ENCODE measurements around the gene PLCB1. TPM values are rescaled to one million over a fixed set of nuclear protein-coding genes. Genes with fewer than 3 reads are reported as not detected.
"Not testable (repeated sequence)": the region's sequence is repeated elsewhere in the genome, so short reads cannot be mapped to it uniquely, and the experiment has no call there.

PLCB1 gene
- total RNA-seq, 2 donors from 2014 or later, result 3.2 to 3.4 TPM

GRCh38 chr20:8616792-8617191 is 484.7 kb downstream of the PLCB1 start:
- Mint-ChIP-seq H3K27me3 (ENCODE audit: low read depth) (no peaks in the 10 kb centered on the region), H3K36me3 (ENCODE audit: insufficient read depth in 2 of 2) (no peaks in the 10 kb centered on the region), H3K4me3 (no peak overlapping the region), H3K4me1 (ENCODE audit: low read depth) (no peaks in the 10 kb centered on the region), H3K9me3 (no peaks in the 10 kb centered on the region), H3K27ac (no peak overlapping the region)
- ATAC-seq (replicated peaks in 1 of 2), result no peak
- no peak for DNase-seq

GRCh38 chr20:8621001-8621400 is 488.9 kb downstream of the PLCB1 start:
- ATAC-seq (replicated peaks in 1 of 2) (no peak), DNase-seq (no peak)
- no peaks in the 10 kb centered on the region for H3K36me3 Mint-ChIP-seq (ENCODE audit: insufficient read depth in 2 of 2)
- no peaks in the 10 kb centered on the region for H3K27me3 Mint-ChIP-seq (ENCODE audit: low read depth)
- no peak overlapping the region for H3K27ac Mint-ChIP-seq
- no peaks in the 10 kb centered on the region for H3K4me1 Mint-ChIP-seq (ENCODE audit: low read depth)
- no peak overlapping the region for H3K4me3 Mint-ChIP-seq
- no peaks in the 10 kb centered on the region for H3K9me3 Mint-ChIP-seq

GRCh38 chr20:8624046-8624445 is 492.0 kb downstream of the PLCB1 start:
- DNase-seq (no peak), ATAC-seq (replicated peaks in 1 of 2) (no peak)
- Mint-ChIP-seq H3K9me3 (no peaks in the 10 kb centered on the region), H3K4me1 (ENCODE audit: low read depth) (no peaks in the 10 kb centered on the region), H3K36me3 (ENCODE audit: insufficient read depth in 2 of 2) (no peaks in the 10 kb centered on the region), H3K27ac (no peak overlapping the region), H3K27me3 (ENCODE audit: low read depth) (no peaks in the 10 kb centered on the region), H3K4me3 (no peak overlapping the region)

- no peak for DNase-seq
- H3K4me3 Mint-ChIP-seq, result no peak overlapping the region
- no peak overlapping the region for H3K27ac Mint-ChIP-seq
- H3K27me3 Mint-ChIP-seq (ENCODE audit: low read depth), result no peaks in the 10 kb centered on the region
- no peaks in the 10 kb centered on the region for H3K36me3 Mint-ChIP-seq (ENCODE audit: insufficient read depth in 2 of 2)
- no peaks in the 10 kb centered on the region for H3K4me1 Mint-ChIP-seq (ENCODE audit: low read depth)
- no peaks in the 10 kb centered on the region for H3K9me3 Mint-ChIP-seq
- no peak for ATAC-seq (replicated peaks in 1 of 2)
These were observed 492.6 kb downstream of the PLCB1 start for GRCh38 chr20:8624616-8625015.

GRCh38 chr20:8627340-8628004 is 495.4 kb downstream of the PLCB1 start:
- H3K9me3 Mint-ChIP-seq, result peaks cover 2% of the 10 kb centered on the region in 2 donors
- H3K4me3 Mint-ChIP-seq, result no peak overlapping the region
- H3K36me3 Mint-ChIP-seq (ENCODE audit: insufficient read depth in 2 of 2), result no peaks in the 10 kb centered on the region
- H3K27ac Mint-ChIP-seq, result no peak overlapping the region
- no peaks in the 10 kb centered on the region for H3K27me3 Mint-ChIP-seq (ENCODE audit: low read depth)
- DNase-seq (no peak), ATAC-seq (replicated peaks in 1 of 2) (no peak)
- H3K4me1 Mint-ChIP-seq (ENCODE audit: low read depth), result no peaks in the 10 kb centered on the region

GRCh38 chr20:8631271-8631670 is 499.2 kb downstream of the PLCB1 start:
- no peaks in the 10 kb centered on the region for H3K36me3 Mint-ChIP-seq (ENCODE audit: insufficient read depth in 2 of 2)
- no peak overlapping the region for H3K27ac Mint-ChIP-seq
- ATAC-seq (replicated peaks in 1 of 2), result no peak
- no peak for DNase-seq
- no peaks in the 10 kb centered on the region for H3K27me3 Mint-ChIP-seq (ENCODE audit: low read depth)
- peaks cover 4 to 7% of the 10 kb centered on the region in 2 donors for H3K9me3 Mint-ChIP-seq
- no peak overlapping the region for H3K4me3 Mint-ChIP-seq
- no peaks in the 10 kb centered on the region for H3K4me1 Mint-ChIP-seq (ENCODE audit: low read depth)

- no peaks in the 10 kb centered on the region for H3K36me3 Mint-ChIP-seq (ENCODE audit: insufficient read depth in 2 of 2)
- no peaks in the 10 kb centered on the region for H3K4me1 Mint-ChIP-seq (ENCODE audit: low read depth)
- DNase-seq (no peak), ATAC-seq (replicated peaks in 1 of 2) (no peak)
- H3K4me3 Mint-ChIP-seq, result no peak overlapping the region
- H3K9me3 Mint-ChIP-seq, result peaks cover 4 to 7% of the 10 kb centered on the region in 2 donors
- no peak overlapping the region for H3K27ac Mint-ChIP-seq
- H3K27me3 Mint-ChIP-seq (ENCODE audit: low read depth), result no peaks in the 10 kb centered on the region
These were observed 501.3 kb downstream of the PLCB1 start for GRCh38 chr20:8633366-8633765.

GRCh38 chr20:8635048-8635572 is 503.0 kb downstream of the PLCB1 start:
- no peak overlapping the region for H3K4me3 Mint-ChIP-seq
- no peaks in the 10 kb centered on the region for H3K4me1 Mint-ChIP-seq (ENCODE audit: low read depth)
- DNase-seq, result no peak
- H3K36me3 Mint-ChIP-seq (ENCODE audit: insufficient read depth in 2 of 2), result no peaks in the 10 kb centered on the region
- no peaks in the 10 kb centered on the region for H3K27me3 Mint-ChIP-seq (ENCODE audit: low read depth)
- ATAC-seq (replicated peaks in 1 of 2), result no peak
- H3K9me3 Mint-ChIP-seq, result peaks cover 4 to 7% of the 10 kb centered on the region in 2 donors
- no peak overlapping the region for H3K27ac Mint-ChIP-seq

GRCh38 chr20:8635837-8636236 is 503.8 kb downstream of the PLCB1 start:
- DNase-seq (no peak), ATAC-seq (replicated peaks in 1 of 2) (no peak)
- Mint-ChIP-seq H3K27ac (no peak overlapping the region), H3K9me3 (peaks cover 4 to 7% of the 10 kb centered on the region in 2 donors), H3K36me3 (ENCODE audit: insufficient read depth in 2 of 2) (no peaks in the 10 kb centered on the region), H3K27me3 (ENCODE audit: low read depth) (no peaks in the 10 kb centered on the region), H3K4me3 (no peak overlapping the region), H3K4me1 (ENCODE audit: low read depth) (no peaks in the 10 kb centered on the region)

GRCh38 chr20:8639112-8639778 is 507.2 kb downstream of the PLCB1 start:
- H3K9me3 Mint-ChIP-seq, result peaks cover 0 to 5% of the 10 kb centered on the region in 2 donors
- no peaks in the 10 kb centered on the region for H3K36me3 Mint-ChIP-seq (ENCODE audit: insufficient read depth in 2 of 2)
- DNase-seq (no peak), ATAC-seq (replicated peaks in 1 of 2) (no peak)
- no peak overlapping the region for H3K4me3 Mint-ChIP-seq
- H3K4me1 Mint-ChIP-seq (ENCODE audit: low read depth), result no peaks in the 10 kb centered on the region
- H3K27ac Mint-ChIP-seq, result no peak overlapping the region
- no peaks in the 10 kb centered on the region for H3K27me3 Mint-ChIP-seq (ENCODE audit: low read depth)

GRCh38 chr20:8640461-8640860 is 508.4 kb downstream of the PLCB1 start:
- H3K9me3 Mint-ChIP-seq, result peaks cover 0 to 2% of the 10 kb centered on the region in 2 donors
- no peak for DNase-seq
- H3K27ac Mint-ChIP-seq, result no peak overlapping the region
- no peaks in the 10 kb centered on the region for H3K27me3 Mint-ChIP-seq (ENCODE audit: low read depth)
- no peak for ATAC-seq (replicated peaks in 1 of 2)
- H3K36me3 Mint-ChIP-seq (ENCODE audit: insufficient read depth in 2 of 2), result no peaks in the 10 kb centered on the region
- H3K4me1 Mint-ChIP-seq (ENCODE audit: low read depth), result no peaks in the 10 kb centered on the region
- H3K4me3 Mint-ChIP-seq, result no peak overlapping the region

GRCh38 chr20:8642247-8642646 is 510.2 kb downstream of the PLCB1 start:
- no peak overlapping the region for H3K27ac Mint-ChIP-seq
- H3K36me3 Mint-ChIP-seq (ENCODE audit: insufficient read depth in 2 of 2), result no peaks in the 10 kb centered on the region
- H3K4me1 Mint-ChIP-seq (ENCODE audit: low read depth), result no peaks in the 10 kb centered on the region
- no peaks in the 10 kb centered on the region for H3K27me3 Mint-ChIP-seq (ENCODE audit: low read depth)
- DNase-seq (no peak), ATAC-seq (replicated peaks in 1 of 2) (no peak)
- H3K4me3 Mint-ChIP-seq, result no peak overlapping the region
- H3K9me3 Mint-ChIP-seq, result peaks cover 0 to 2% of the 10 kb centered on the region in 2 donors

GRCh38 chr20:8644468-8644867 is 512.4 kb downstream of the PLCB1 start:
- not testable (repeated sequence) for DNase-seq; H3K4me1 Mint-ChIP-seq (ENCODE audit: low read depth); ATAC-seq (replicated peaks in 1 of 2); H3K4me3 Mint-ChIP-seq; H3K9me3 Mint-ChIP-seq; H3K27me3 Mint-ChIP-seq (ENCODE audit: low read depth); H3K27ac Mint-ChIP-seq; H3K36me3 Mint-ChIP-seq (ENCODE audit: insufficient read depth in 2 of 2)

GRCh38 chr20:8645326-8645725 is 513.3 kb downstream of the PLCB1 start:
- no peak for DNase-seq
- Mint-ChIP-seq H3K4me1 (ENCODE audit: low read depth) (no peaks in the 10 kb centered on the region), H3K4me3 (no peak overlapping the region), H3K9me3 (peaks cover 0 to 2% of the 10 kb centered on the region in 2 donors), H3K27ac (no peak overlapping the region), H3K36me3 (ENCODE audit: insufficient read depth in 2 of 2) (no peaks in the 10 kb centered on the region), H3K27me3 (ENCODE audit: low read depth) (no peaks in the 10 kb centered on the region)
- no peak for ATAC-seq (replicated peaks in 1 of 2)

Data from activated T-cell treated with anti-CD3 and anti-CD28 coated beads, Interleukin-2, amount 50 U/mL, for 72 hours (primary cell).